A172 (cell line): ENCODE data around the gene HDAC9. TPM values are rescaled to one million over a fixed set of nuclear protein-coding genes. Genes with fewer than 3 reads are reported as not detected.
A peak's percentile ranks its signal among the peaks of the same experiment; 100 is the strongest.

Source experiments
- DNase-seq: peaks from one replicate; pipeline ENCODE4 v3.0.0-alpha.2; 2015; ENCODE audit warnings: low spot score
- total RNA-seq: library from RNA; depleted of rRNA; stranded (reverse); fragments of >200 nt; shearing (Covaris generic); gene quantifications from 2 replicates; pipeline ENCODE4 v1.2.3, GENCODE V29; 2014; rRNA removed

HDAC9 gene
- total RNA-seq, result 45.7 and 53.6 TPM in 2 replicates

DNA sequence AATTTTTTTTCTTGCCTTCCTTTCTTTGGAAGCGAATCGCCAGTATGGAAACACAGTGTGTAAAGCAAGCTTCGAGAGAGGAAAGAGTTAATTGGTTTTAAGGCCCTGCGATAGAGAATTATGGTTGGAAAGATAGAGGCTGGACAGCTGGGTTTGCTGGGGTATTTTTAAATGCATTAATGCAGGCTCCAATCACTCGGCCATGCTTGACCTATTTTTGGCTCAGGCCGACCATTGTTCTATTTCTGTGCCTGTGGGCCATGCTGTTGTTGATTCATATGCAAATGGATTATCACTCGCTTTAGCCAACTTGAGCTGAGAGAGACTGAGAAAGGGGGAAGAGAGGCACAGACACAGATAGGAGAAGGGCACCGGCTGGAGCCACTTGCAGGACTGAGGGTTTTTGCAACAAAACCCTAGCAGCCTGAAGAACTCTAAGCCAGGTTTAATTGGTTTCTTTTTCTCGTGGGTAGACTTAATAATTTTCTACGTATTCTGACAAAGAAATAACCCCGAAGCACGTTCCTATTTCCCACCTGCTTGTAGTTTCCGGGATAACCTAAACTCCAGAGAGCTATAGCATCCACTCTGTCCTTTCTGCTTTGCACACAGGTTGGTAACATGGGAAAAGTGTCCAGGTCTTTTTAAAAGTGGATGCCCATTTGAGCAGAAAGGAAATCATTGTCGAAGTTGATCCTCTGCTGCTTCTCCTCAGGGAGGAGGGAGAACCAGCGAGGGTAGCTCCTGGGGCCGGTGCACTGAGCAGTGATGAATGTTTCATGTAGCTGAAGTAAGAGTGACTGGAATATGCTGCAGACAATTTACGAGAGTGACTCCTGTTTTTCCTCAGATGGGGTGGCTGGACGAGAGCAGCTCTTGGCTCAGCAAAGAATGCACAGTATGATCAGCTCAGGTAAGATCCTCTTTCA lies at the start of gene HDAC9:
HDAC9 (plus strand) TSS at position 338 of the 929 bp plus-strand sequence; CDS start at position 892, 554 bp downstream.
- DNase-seq, result peak; percentile 56

DNA sequence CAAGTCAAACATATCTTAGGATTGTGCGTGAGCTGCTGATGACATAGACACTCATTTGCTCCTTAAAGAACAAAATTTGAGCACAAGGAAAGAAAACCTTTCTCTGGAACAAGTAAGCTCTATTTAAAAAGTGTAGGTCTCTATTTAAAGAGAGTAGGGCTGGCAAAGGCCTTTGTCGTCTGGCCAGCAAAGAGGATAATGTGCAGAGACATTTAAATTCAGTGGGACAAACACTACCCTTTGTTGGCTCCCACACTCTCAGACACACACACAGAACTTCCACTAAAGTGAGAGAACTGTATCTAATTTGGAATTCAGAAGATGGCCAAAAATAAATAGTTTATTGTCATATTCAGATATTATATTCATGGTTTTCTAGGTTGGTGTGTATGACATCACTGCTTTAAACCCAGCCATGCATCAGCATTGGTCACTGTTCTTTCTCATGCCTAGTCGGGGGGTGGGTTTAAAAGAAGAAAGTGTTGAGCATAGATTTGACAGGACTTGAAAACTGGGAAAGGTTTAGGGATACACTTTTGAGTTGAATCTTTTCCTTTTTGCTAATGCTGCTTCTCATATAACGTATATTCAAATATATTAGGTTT lies 49.5 kb upstream of the HDAC9 start:
- no peak for DNase-seq

DNA sequence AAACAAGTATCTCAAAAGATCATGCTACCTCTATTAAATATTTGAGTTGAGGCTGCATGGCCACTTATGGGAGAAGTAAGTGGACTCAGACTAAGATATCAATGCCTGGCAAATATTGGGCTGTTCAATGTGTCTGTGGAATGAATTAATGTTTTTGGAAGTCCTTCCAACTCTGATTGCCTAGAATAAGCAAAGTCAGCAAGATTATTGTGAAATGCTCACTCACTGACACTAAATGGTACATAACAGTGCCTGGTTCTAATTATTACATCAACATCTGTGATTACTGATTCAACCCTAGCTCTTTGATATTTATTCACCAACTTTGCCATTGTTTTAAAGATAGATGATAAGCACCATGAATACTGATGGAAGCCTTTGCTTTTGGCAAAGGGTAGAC lies 45.5 kb upstream of the HDAC9 start:
- no peak for DNase-seq

DNA sequence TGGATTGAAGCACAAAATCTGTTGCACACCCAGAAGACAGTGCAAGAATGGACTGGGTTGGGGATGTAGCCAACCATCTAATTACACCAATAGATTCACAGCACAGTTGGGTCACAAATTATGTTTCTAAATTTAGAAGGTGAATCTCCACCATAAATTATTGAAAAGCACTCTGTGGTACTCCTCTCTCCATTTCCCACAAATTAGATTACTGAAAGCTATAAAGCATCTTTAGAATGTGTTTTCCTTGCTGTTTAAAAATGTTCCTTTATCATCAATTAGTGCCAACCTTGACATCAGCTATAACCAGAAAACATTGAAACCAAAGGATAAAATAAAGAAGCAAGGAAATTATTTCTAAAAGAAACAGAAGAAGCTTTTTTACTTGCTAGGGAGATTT lies 39.9 kb upstream of the HDAC9 start:
- DNase-seq, result no peak

DNA sequence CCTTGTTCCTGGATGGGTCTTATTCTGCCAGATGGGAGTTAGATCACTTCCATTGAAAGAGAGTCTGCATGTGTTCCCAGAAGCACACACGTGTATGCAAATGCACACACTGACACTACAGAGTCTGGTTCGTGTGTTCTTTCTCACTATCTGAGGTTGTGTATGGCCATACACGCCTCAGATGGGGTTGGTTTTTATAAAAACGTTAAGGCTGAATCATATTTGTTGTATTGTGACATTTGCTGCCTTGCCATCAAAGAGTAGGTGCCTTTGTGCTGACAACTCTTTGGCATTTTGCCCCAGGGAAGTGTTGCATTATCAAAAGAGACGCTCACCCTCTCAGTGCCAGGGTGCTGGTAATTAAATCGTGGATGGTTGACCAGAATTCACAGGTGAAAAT lies 37.7 kb upstream of the HDAC9 start:
- DNase-seq, result no peak

DNA sequence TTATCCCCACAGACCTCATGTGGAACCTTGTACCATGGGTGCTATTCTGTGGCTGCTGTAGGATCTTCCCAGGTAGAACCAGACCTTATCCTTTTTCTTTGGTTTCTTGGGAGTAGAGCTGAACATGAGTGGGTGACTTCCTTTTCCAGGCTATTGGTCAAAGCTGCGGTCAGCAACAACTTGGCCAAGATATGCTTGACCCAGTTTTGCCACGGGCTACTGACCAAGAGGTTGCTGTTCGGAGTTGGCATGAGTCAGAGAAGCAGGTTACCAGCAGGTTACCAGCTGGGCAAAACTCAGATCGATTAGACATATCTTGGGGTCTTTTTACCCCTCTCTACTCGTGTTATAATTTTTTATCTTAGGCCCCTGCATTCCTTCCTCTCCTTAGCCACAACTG lies 36.7 kb upstream of the HDAC9 start:
- DNase-seq, result peak; percentile 34

DNA sequence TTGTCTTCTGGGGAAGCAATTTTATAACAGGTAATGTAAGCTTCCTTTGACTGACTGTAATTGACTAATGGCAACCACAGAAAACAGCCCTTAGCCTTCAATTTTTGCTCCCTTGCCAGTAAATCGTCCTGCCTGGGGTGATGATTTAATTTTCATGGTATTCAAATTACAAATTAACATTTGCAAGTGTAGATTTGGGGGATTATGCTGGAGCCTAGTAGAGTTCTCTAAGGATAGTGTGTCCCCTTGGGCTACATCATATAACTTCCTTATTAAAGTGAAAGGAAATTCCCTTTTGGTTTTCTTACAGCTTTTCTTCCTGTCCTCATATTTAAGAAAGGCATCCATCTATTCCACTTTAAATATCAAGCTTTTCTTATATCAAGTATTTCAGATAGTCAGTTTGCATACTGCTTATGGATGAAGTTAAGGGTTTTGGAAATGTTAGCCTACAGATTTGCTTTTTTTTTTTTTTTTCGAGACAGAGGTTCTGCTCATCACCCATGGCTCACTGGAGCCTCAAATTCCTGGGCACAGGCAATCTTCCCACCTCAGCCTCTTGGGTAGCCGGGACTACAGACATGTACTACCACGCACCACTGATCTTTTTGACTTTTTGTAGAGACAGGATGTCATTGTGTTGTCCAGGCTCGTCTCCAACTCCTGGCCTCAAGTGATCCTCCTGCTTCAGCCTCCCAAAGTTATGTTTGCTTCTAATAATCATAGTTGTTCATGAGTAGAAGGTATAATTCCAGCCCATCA lies 35.9 kb upstream of the HDAC9 start:
- no peak for DNase-seq

DNA sequence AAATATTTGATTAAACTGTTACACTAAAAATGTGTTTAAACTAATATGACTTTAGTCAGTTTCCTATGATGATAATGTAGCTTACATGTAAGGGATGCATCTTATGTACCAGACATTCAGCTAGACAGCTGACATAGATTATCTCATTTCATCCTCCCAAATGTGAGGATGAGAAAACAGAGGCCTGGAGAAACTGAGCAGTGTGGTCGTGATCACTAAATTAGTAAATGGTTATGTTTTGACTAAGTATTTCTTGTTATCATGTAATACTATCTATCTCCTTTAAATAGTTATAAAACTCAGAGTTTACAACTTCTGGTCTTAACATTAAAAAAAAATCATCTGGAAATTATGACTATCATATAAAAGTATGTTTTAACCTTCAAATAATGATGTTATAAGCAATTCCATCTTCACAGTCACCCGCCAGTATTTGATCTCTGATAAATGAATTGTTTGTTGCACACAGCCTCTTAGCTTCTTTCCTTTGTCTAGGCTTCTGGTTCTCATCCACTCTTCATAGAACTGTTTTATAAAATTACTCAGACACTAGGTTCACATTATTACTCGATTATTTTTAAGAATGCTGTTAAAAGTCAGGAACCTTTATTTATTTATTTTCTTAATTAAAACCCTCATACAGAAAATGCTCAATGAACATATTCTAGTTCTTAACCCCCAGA lies 33.6 kb upstream of the HDAC9 start:
- DNase-seq, result no peak

DNA sequence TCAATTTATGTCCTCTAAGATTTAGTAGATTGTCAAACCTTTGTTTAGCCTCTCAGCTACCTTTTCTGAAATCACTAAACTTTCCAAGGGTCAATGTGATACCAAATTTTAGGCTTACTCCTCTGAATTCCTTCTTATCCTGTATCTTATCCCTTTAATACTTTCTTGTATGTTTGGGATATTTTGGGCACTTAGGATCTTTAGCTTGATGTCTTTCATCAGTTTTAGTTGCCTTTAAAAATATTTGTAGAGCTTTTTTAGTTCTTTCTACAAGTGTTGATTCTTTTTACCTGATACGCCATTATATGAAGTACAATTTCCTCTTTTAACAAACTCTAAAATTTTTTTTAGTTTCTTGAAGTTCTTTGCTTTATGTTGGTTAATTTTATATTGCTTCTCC lies 30.7 kb upstream of the HDAC9 start:
- no peak for DNase-seq

DNA sequence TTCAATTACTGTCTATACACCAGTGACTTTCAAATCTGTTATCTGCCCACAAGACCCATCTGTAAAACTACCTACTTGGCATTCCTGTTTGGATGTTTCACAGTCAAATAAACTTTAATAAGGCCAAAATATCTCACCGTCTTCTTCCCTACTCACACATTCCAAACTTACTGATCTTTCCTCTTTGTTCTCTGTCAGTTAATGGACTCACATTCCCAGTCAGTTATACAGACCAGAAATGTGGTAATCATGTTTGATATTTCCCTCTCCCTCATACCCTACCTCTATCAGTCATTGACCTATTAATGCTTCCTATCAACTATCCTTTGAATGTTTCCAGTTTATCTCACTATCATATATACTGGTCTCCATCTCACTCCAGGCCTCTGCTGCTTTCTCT lies 28.5 kb upstream of the HDAC9 start:
- no peak for DNase-seq

DNA sequence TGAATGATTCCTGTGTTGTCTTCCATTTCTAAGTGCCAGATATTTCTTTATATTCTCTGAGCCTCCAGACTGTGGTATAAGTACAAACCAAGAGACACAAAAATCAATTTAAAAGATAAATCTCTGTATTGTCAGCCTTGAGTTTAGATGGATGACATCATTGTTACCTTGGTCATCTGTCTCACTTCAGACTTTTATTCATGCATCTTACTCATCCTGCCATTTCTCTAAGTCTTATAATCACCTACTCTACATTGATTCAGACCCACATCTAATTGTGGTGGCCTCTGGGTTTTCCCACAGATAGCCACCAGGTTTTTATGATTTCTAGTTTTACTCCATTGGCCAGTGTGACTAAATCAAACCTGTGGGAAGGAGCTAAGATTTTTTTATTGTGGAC lies 26.8 kb upstream of the HDAC9 start:
- no peak for DNase-seq

DNA sequence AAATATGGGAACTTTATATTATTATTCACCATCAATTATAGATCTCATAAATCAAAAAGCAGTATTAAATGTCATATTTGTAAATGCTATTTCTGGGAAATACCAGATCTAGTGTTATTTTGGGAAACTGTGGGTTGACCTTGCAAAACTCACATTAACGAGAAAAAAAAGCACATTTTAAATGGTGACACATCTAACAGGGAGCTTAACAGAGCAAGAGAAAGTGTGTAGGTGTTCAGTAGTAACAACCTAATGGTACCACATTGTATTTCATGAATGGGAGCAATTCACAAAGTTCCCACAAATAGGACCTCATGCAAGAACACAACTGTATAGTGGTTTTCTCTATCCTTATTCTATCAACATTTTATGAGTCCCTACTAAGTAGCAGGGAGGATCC lies 26.2 kb upstream of the HDAC9 start:
- no peak for DNase-seq

DNA sequence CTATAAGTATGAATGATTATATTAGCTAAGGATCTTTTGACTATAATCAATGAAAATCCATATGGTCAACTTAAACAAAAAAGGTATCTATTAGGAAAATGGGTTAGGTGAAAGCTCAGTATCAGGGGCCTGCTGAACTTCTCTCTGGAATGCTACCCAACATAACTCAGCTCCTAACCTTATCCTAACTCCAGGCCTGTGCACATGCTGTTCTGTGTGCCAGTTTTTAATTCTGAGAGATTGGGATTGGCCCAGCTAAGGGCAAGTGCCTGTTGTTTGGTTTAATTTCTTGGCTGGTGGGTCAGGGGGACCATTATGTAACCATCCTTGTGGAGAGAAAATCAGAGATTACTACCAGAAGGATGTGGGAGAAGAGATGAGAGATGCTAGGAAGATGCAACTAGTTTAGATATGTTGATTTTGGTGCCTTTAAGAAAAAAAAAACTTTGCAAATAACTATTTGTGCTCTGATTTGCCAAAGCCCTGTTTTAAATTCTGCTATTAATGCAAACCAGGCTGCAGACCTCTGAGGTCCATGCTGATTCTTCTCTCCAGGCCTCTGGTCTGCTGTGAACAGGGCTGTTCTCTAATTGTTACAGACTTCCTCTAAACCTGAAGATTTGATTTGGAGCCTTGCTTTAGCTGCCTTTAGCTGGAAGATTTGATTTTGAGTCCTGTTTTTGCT lies 23.9 kb upstream of the HDAC9 start:
- no peak for DNase-seq

DNA sequence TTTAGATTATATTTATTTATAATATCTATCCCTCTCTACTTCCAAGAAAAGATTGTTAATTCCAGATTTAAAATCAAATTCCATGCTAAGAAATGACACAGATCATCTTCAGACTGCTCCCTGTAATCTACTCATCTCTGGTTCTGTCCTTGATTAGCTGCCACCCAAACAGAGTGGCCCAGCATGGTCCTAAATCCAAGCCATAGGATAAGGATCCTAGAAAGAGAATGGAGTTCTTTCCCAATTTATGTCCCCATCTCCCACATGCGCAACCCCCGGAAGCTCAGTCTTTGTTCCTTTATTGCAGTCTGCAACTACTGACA lies 23.4 kb upstream of the HDAC9 start:
- DNase-seq, result no peak

DNA sequence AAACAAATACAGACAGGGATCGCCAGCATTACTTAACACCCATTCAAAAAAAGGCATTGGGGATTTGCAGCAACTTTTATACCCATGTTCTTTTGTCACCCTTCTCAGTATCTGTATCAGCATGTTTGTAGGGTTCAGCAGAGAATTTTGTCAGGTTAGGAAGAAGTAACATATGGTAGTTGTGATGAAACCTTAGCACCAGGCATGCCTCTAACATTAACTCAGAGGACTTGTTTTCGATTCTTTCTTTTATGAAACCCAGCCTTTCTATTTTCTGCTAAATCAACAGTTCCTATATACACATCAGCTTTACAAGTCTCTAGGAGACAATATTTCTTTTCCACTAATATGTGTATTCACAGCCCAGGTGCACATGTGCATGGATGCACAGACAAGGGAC lies 22.4 kb upstream of the HDAC9 start:
- no peak for DNase-seq

DNA sequence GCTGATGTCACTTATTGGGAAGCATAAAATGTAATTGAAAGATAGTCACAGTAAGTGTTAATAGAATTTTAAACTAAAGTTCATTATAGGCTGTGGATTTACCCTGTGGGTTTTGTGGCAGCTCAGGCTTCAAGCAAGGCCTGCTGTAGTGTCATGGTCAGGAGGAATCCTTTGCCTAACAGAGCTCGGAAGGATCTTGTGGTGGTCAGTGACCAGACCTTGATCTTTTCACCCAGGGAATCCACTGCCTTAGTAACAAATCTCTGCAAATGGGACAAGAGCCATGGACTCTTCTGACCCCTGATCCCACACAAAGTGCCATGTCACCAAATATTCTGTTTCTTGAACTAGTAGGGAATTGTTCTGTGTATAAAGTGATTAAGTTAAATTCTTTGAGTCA lies 20.6 kb upstream of the HDAC9 start:
- DNase-seq, result no peak

DNA sequence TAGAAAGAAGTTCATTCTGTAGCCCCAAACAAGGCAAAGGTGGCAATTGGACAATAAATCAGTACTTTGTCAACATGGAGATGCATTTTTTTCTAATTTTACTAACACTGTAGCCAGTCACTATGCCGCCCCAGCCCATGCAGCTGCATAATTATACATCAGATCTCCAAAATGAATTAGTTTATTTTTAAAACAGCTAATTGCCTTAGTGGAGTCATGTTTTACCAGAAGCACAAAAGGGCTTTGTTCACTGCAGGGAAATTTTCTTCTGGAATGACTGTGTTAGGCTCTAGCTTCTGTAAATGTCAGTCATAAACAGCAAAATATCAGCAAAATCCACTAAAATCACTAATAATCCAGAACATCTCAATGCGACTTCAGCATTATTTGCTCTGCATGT lies 20.1 kb upstream of the HDAC9 start:
- no peak for DNase-seq

DNA sequence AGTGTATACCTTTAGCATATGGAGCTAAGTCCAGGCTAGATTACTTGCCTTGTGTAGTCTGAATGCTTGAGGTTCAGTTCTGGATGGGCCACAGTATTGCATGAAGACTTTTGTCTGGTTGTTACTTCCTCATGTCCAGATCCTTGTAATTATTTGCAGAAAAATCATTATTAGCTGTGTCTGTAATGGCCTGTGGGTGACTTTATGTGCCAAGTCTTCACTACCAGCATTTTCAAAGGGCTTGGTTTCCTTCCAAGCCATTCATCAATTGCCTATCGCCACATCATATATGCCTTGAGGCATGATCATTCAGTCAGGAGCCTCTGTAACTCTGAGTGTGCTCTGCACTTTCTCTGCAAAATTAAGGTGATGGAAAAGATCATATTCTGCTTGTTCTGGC lies 13.8 kb upstream of the HDAC9 start:
- DNase-seq, result no peak

DNA sequence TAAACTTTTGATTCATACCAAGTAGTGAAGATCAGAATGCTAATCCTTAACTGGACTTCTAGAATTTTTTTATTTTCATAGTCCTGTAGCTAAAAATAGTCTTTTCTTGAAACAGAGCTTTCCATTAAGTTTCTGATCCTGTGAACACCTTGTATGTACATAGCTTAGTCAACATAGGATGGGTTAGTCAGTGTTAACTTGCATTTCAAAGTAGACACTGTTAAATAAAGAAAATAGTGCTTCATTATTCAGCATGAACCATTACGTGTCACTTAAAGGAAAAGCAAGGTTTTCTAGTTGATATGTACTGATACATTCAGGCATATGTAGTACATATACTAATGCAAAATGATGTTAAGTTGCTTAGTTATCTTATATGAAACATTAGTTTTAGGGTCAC lies 7.5 kb upstream of the HDAC9 start:
- DNase-seq, result no peak

DNA sequence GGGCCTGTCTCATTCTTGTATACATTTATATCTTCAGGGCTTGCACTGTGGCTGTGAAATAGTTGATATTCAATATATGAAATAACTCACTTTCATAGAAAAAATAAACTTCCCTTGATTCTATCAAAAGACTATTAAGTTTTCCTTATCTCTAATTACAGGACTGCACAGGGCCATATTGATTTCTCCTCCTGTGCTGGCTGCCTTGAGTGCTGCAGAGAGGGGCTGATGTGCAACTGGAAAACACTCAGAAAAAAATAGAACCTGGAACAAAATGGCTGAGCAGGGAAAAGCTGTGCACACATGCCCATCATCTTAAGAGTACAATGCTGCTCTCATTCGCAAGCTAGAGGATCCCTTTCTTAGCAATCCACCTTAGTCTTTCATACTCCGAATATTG lies 5.9 kb upstream of the HDAC9 start:
- no peak for DNase-seq

DNA sequence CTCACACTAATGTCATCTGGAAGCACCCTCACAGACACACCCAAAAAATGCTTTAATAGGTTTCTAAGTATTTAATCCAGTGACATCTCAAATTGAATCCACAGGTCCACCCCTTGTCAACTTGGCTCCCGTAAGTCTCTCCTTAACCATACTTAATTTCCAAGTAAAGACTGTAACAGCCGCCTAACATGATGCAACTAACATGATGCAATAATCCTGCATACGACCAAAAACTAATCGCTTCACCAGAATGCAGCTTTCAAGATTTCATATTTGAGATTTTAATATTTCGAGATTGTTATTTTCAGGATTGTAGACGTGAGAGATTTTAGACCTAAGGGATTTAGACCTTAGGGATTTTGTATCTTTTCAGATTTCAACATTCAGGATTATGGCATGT lies 3.7 kb upstream of the HDAC9 start:
- DNase-seq, result no peak

DNA sequence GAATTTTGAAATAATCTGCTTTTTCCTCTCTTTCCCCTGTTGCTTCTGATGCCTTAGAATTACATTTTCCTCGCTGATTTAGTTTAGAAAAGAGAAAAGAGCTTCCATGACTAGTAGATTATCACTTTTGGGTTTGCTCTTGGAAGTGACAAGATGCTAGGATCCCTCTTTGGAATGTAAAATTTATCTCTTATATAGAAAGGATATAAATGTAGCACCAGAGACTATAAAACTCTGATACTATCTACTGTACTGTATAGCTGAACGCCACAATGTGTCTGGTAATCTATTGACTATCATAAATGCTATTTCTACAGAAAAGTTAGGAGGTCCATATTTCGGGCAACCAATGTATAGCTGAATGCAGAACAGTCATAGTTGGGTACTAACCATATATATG lies 1.1 kb upstream of the HDAC9 start:
- no peak for DNase-seq
